H4 (cell line): ENCODE measurements around the gene PDGFRA. TPM values are rescaled to one million over a fixed set of nuclear protein-coding genes. Genes with fewer than 3 reads are reported as not detected.

Source experiments
- DNase-seq: peaks from one replicate; pipeline ENCODE4 v3.0.0-alpha.2; 2015; ENCODE audit warnings: low spot score
- total RNA-seq: library from RNA; depleted of rRNA; stranded (reverse); fragments of >200 nt; shearing (Covaris generic); gene quantifications from 2 replicates; pipeline ENCODE4 v1.2.3, GENCODE V29; 2014

Gene PDGFRA
- total RNA-seq, 1 experiment from 2014 or later: 13.9 TPM

DNA sequence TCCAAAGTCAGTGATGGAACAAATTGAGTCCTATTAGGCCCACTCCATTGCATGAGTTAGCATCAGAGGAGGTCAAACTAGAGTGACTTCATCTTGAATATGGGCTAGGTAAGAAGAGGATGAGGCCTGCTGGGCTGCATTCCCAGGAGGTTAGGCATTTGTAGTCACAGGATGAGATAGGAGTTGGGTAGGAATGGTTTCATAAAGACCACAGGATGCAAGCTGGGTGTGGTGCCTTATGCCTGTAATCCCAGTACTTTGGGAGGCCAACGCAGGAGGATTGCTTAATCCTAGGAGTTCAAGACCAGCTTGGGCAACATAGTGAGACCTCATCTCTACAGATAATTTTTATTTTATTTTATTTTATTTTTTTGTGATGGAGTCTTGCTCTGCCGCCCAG lies 26.8 kb downstream of the PDGFRA start:
- DNase-seq: no peak

DNA sequence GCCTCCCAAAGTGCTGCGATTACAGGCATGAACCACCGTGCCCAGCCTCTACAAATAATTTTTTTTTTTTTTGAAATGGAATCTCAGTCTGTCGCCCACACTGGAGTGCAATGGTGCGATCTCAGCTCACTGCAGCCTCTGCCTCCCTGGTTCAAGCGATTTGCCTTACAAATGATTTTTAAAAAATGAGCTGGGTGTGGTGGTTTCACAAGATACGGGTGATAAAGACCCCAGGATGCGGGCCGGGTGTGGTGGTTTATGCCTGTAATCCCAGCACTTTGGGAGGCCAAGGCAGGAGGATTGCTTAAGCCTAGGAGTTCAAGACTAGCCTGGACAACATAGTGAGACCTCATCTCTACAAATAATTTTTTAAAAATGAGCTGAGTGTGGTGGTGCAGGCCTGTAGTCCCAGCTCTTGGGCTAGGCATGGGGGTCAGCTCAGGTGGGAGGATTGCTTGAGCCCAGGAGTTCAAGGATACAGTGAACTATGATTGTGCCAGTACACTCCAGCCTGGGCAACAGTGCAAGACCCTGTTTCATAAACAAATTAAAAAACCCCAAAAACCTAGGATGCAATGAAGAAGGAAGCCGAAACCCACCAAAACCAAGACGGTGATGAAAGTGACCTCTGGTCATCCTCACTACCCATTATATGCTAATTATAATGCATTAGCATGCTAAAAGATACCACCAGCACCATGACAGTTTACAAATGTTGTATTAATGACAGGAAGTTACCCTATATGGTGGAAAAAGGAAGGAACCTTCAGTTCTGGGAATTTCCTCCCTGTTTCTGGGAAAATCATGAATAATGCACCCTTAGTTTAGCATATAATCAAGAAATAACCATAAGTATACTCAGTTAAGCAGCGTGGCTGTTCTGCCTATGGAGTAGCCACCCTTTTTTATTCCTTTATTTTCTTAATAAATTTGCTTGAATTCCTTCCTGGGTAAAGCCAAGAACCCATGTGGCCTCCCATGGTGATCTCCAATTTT lies 27.7 kb downstream of the PDGFRA start:
- DNase-seq: no peak

GRCh38 chr4:54265366-54265765 lies 36.3 kb downstream of the PDGFRA start:
- DNase-seq: no peak

DNA sequence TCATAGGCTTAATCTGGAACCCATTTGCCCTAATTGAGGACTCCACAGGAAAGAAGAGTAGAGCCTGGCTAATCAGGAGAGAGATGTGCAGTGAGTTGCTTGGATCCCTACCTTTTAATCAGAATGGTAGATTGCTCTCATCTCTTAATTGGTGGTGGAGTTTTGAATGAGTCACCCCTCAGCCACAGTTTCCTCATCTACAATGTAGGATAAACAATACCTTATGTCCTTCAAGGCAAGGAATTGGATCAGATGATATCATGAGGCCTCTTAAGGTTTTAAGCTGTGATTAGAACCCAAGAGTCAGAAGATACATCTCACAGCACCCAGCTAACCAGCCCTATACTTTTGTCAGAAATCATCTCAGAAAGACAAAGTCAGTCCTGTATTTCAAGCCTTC lies 39.1 kb downstream of the PDGFRA start:
- DNase-seq: no peak

DNA sequence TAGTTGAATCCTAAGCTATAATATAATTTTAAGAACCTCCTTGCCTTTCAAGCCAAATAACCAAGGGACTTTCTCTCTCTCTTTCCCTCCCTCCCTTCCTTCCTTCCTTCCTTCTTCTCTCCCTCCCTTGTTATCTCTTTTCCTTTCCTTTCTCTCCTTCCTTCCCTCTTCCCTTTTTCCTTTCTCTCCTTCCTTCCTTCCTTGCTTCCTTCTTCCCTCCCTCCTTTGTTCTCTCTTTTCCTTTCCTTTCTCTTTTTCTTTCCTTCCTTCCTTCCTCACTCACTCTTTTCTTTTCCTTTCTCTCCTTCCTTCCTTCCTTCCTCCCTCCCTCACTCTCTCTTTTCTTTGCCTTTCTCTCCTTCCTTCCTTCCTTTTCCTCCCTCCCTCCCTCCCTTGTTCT lies 42.4 kb downstream of the PDGFRA start:
- DNase-seq: no peak

DNA sequence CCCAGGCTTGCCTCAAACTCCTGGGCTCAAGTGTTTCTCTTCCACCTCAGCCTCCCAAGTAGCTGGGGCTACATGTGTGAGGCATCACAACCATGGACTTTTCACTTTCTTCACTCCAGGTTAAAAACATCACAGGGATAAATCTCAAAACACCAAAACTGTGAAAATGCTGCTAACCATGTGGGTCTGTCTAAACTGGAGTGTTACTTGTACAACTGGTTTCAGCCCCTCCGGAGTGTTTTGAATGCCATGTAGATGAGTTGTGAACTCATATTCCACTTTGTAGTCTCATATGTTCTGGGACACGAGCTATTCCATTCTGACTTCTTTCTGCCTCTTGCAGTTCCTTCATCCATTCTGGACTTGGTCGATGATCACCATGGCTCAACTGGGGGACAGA lies 43.0 kb downstream of the PDGFRA start:
- no peak for DNase-seq

GRCh38 chr4:54274264-54274663 lies 45.2 kb downstream of the PDGFRA start:
- no peak for DNase-seq

DNA sequence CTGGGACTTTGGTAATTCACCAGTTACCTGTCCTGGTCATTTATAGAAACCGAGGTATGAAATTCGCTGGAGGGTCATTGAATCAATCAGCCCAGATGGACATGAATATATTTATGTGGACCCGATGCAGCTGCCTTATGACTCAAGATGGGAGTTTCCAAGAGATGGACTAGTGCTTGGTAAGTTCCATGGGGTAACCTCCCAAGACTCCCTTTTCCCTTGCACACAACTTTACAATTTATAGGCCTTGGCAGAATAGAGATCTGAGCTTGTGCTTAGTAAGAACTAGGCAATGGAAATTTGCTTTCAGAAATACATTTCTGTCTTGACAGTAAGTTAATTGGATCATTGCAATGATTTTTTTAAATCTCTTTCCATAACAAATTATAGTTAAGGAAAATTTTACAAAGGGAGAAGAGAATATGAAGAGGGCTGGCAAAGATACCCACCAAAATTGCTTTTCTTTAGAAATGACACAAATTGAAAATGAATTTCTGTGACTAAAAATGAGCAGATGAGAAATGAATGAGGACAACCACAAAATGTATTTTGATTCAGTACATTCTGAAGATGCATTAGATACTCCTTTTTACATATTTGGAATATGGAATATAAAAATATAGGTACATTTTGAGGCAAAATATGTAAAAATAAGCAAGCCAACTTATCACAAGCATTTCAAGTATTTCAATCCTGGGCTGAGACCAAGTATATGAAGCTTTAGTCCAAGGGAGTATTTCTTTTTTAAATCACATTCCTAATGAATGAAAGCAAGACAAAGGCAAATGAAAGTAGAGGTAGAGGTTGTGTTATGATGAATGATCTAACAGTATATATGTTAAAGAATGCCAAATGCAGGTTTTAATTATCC lies 45.9 kb downstream of the PDGFRA start:
- no peak for DNase-seq

DNA sequence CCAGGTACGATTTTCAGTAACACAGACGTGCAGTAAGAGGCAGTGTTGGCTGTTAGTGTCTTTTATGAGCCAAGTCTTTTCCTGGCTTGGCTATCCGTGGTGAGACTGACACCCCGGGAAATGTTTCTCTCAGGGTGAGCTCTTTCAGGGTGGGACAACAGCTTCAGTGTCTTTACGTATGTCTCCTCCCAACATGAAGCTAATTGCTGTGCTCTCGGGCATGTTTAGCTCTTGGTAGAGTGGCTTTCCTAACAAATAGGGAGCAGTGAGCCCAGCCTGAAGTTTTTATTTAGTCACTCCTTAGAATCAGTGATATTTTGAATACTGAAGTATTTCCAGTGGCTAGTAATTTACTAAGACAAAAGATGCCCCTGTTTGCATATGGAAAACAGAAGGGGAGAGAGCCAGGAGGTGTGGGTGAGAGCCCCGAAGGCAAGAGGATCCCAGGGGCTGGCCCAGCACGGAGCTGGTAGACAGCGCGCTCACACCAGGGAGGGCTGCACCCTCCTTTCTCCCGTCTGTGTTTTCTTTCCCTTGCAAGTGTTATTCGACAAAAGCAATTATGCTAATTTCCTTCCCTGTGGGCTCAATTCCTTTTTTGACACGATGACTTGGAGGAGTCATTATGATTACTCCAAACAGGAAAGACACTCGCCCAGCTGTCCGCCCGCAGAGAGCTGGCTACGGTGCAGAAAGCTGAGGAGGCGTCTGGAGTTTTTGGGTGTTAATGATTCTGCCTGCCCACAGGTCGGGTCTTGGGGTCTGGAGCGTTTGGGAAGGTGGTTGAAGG lies 47.7 kb downstream of the PDGFRA start:
- DNase-seq: no peak

DNA sequence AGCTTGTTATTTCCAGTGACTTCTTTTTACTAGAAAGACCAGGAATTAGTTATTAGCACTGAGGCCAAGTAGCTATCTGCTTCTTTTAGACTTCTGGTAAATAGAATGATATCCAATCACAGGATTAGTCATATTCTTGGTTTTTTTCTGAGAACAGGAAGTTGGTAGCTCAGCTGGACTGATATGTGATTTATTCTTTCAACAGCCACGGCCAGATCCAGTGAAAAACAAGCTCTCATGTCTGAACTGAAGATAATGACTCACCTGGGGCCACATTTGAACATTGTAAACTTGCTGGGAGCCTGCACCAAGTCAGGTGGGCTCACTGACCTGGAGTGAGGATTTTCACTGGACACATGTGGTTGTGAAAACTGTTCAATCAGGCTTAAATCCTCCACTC lies 48.6 kb downstream of the PDGFRA start:
- peak; percentile 41 for DNase-seq

GRCh38 chr4:54278216-54278615 lies 49.1 kb downstream of the PDGFRA start:
- DNase-seq: no peak

DNA sequence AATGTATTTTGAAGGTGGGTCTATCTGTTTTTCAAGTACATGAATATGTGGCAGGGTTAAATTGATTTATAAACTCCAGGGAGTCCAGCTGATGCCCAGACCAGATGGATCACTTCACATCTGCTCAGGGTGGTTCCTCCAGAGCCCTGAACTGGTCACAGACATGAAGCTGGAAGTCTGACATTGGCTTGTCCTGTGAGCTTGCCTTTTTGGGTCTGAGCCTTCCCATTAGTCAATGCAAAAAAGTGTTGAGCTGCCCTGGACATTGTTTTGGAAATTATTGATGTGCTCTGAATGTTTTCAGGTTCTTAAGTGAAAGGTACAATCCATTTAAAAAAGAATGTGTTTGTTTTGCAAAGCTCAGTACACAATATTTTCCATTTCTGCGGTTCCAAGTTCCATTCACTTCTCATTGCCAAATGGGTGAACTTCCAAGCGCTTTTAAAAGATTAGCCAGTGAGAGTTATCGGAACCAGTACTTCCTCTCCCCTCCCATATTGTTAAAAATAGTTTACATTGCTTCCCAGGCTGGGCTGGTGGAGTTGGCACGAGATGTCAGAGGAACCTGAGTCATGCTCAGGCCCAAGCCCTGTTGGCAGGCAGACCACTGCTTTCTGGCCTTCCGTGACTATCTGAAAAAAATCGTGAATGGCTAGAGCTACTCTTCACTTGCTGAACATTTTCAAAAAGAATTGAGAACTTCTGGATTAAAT lies 52.1 kb downstream of the PDGFRA start:
- peak; percentile 94 for DNase-seq

DNA sequence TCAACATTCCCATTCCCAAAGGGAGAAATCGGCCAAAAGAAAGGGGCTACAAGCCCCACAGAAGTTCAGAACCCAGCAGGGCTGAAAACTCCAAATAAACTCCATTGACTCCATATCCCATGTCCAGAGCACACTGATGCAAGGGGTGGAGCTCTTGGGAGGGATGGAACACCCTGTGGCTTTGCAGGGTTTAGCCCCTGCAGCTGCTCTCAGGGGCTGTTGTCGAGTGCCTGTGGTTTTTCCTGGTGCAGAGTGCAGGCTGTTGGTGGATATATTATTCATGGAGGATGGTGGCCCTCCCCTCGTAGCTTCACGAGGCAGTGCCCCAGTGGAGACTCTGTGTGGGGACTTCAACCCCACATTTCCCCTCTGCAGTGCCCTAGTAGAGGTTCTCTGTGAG lies 53.7 kb downstream of the PDGFRA start:
- DNase-seq: no peak

- no peak for DNase-seq
Measured at GRCh38 chr4:54289316-54289715, 60.2 kb downstream of the PDGFRA start.

DNA sequence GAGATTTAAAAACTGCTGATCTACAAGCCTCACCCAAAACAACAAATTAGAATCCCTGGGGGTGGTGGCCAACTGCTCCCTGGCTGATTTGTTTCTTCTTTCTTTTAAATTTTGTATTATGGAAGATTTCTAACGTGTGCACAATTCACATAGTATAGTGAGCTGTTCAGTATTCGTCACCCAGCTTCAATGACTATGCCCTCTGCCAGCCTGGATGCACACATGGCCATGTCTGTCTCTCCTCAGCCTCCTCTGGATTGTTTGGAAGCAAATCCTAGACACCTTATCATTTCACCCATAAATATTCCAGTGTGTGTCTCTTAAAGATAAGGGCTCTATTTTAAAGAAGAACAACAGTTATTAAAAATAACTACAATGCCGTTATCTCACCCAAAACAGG lies 61.9 kb downstream of the PDGFRA start:
- DNase-seq: no peak

- no peak for DNase-seq
Measured at GRCh38 chr4:54296548-54297203, 67.6 kb downstream of the PDGFRA start.

DNA sequence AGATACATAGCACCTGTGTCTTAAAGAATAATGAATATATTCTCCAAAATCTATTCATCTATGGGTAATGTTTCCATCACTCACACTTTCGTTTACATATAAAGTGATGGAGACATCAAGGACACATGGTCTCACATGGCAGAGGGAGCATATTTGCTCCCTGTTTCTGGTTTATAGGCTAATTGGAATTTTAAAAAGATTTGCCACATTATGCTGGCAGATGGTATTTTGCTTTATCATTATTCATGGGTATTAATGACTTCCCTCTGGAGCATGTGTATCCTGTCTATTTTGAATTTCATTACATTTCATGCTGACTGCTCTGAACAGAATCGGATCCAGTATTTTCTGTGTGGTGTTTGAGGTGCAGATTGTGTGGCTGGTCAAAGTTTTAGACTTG lies 79.0 kb downstream of the PDGFRA start:
- no peak for DNase-seq

GRCh38 chr4:54315561-54316538 lies 86.8 kb downstream of the PDGFRA start:
- no peak for DNase-seq

- no peak for DNase-seq
Measured at GRCh38 chr4:54317690-54318089, 88.6 kb downstream of the PDGFRA start.
